Caco-2 (cell line): ENCODE data around the gene SCFD2. TPM values are rescaled to one million over a fixed set of nuclear protein-coding genes. Genes with fewer than 3 reads are reported as not detected.

Source experiments
- BruUV-seq: library from RNA; stranded (reverse); fragments of 400-500 nt; replicated peaks from 2 replicates; lab custom pipeline; 2021; lab: Mats Ljungman, UMichigan
- CTCF ChIA-PET: fragments of 300-600 bp; sonication (Branson Sonifier 250); formaldehyde crosslinking; loops from one replicate; lab custom pipeline; 2022; ENCODE audit warnings: antibody characterized with exemption; lab: Charles Lee
- POLR2A ChIA-PET: fragments of 300-600 bp; sonication (Branson Sonifier 250); formaldehyde crosslinking; loops from one replicate; lab custom pipeline; 2022; ENCODE audit warnings: antibody characterized with exemption; lab: Charles Lee
- DNase-seq, 2 experiments: peaks; one replicate each; pipeline versions ENCODE4 v3.0.0 to v3.0.0-alpha.2; 2020 to 2022
- H3K27me3 ChIP-seq: replicated peaks from 2 replicates; pipeline ENCODE4 v1.6.0; 2011; ENCODE audit warnings: low read length; ENCODE audit not compliant: control insufficient read depth, insufficient read depth
- H3K36me3 ChIP-seq: 2 replicates; pipeline ENCODE4 v1.5.1; 2011; ENCODE audit warnings: low read length; ENCODE audit not compliant: control insufficient read depth, insufficient read depth
- H3K4me1 ChIP-seq: fragments of 250-450 bp; sonication (Bioruptor Pico); 2 replicates; pipeline ENCODE4 v1.5.1; 2020; ENCODE audit warnings: mild to moderate bottlenecking
- H3K4me3 ChIP-seq: 2 replicates; pipeline ENCODE4 v1.5.1; 2011; ENCODE audit warnings: low read depth, mild to moderate bottlenecking, control low read depth, low read length
- H3K9me3 ChIP-seq: fragments of 250-450 bp; sonication (Bioruptor Pico); 2 replicates; pipeline ENCODE4 v1.5.1; 2020; ENCODE audit warnings: mild to moderate bottlenecking, moderate library complexity
- H3K27ac Mint-ChIP-seq: one replicate; pipeline ENCODE4 v1.8.0; 2022; ENCODE audit warnings: mixed read lengths; ENCODE audit not compliant: unreplicated experiment
- H3K27me3 Mint-ChIP-seq: one replicate; pipeline ENCODE4 v1.8.0; 2022; ENCODE audit warnings: mixed read lengths; ENCODE audit not compliant: insufficient read depth, unreplicated experiment
- H3K36me3 Mint-ChIP-seq: one replicate; pipeline ENCODE4 v1.8.0; 2022; ENCODE audit warnings: mild to moderate bottlenecking, mixed read lengths; ENCODE audit not compliant: insufficient read depth, unreplicated experiment
- H3K4me1 Mint-ChIP-seq: one replicate; pipeline ENCODE4 v1.8.0; 2022; ENCODE audit warnings: low read depth, mixed read lengths; ENCODE audit not compliant: unreplicated experiment
- H3K4me3 Mint-ChIP-seq: one replicate; pipeline ENCODE4 v1.8.0; 2022; ENCODE audit warnings: mild to moderate bottlenecking, moderate library complexity, mixed read lengths; ENCODE audit not compliant: unreplicated experiment
- H3K9me3 Mint-ChIP-seq: one replicate; pipeline ENCODE4 v1.8.0; 2022; ENCODE audit warnings: mixed read lengths; ENCODE audit not compliant: unreplicated experiment
- intact Hi-C: fragments of 100-400 bp; cut with micrococcal nuclease; formaldehyde crosslinking; loops from one replicate; pipeline ENCODE4 v1.10.0; 2022; ENCODE audit not compliant: unreplicated experiment
- total RNA-seq: library from RNA; stranded (reverse); gene quantifications from 2 replicates; pipeline ENCODE4 v1.2.3, GENCODE V29; 2022
- TF ChIP-seq, protein P1 (sequence below), 2 experiments: fragments of 200-600 bp in 1 of 2; IDR thresholded peaks; 1 replicate in 1 of 2; 2 replicates in 1 of 2; pipeline versions ENCODE4 v1.5.1 to v1.8.0; 2011 to 2022; ENCODE audit warnings: antibody characterized with exemption in 1 of 2, control low read depth in 1 of 2, inconsistent platforms in 1 of 2, low read depth in 1 of 2, low read length in 1 of 2, mild to moderate bottlenecking in 1 of 2, moderate library complexity in 1 of 2; ENCODE audit not compliant: insufficient read depth in 1 of 2, severe bottlenecking in 1 of 2, unreplicated experiment in 1 of 2

Gene SCFD2
- total RNA-seq, 1 experiment from 2014 or later: 12.2 TPM

DNA sequence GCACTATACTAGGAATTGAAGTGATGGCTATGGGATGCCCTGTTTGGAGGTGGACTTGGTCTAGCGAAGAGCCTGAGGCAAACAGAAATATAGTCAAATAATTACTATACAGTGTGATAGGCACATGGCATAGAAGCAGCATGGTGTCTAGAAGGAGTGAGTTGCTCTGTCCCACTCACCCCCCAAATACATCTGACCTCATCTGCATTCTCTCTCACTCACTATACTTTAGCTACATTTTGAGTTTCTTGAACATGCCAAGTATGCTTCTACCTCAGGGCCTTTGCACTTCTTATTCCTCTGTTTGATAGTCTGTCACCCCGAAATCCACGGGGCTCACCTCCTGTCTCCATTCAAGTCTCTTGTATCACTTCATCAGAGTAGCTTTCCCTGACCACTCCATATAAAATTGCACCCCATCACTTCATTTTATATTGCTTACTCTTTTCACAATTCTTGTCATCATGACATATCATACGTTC is 9.0 kb upstream of the SCFD2 start:
- intact Hi-C loops: loop anchor here (5.0 kb wide), 5 partner anchors 102 to 857 kb away; partner anchors contain the start of gene LNX1
- H3K4me3 ChIP-seq: no peak overlapping the region
- no peak overlapping the region for H3K27ac Mint-ChIP-seq
- no peaks in the 10 kb centered on the region for H3K9me3 Mint-ChIP-seq
- ChIA-PET CTCF (no interaction called here), POLR2A (interaction anchor here (0.6 to 2.0 kb wide), 2 partner anchors 9 to 652 kb away, joined by 3 to 6 read pairs; partner anchors contain the start of gene SCFD2)
- no peak for DNase-seq
- H3K36me3 ChIP-seq: no peaks in the 10 kb centered on the region
- no peaks in the 10 kb centered on the region for H3K27me3 Mint-ChIP-seq
- H3K9me3 ChIP-seq: no peaks in the 10 kb centered on the region
- peaks cover 17% of the 10 kb centered on the region for H3K36me3 Mint-ChIP-seq
- no peaks in the 10 kb centered on the region for H3K27me3 ChIP-seq
- peaks cover 8% of the 10 kb centered on the region for H3K4me1 Mint-ChIP-seq
- no TSS peak for BruUV-seq
- peaks cover 14% of the 10 kb centered on the region; the same call in 1 of the 2 replicates for H3K4me1 ChIP-seq
- no peak overlapping the region for H3K4me3 Mint-ChIP-seq
- TF ChIP-seq, protein P1, sequence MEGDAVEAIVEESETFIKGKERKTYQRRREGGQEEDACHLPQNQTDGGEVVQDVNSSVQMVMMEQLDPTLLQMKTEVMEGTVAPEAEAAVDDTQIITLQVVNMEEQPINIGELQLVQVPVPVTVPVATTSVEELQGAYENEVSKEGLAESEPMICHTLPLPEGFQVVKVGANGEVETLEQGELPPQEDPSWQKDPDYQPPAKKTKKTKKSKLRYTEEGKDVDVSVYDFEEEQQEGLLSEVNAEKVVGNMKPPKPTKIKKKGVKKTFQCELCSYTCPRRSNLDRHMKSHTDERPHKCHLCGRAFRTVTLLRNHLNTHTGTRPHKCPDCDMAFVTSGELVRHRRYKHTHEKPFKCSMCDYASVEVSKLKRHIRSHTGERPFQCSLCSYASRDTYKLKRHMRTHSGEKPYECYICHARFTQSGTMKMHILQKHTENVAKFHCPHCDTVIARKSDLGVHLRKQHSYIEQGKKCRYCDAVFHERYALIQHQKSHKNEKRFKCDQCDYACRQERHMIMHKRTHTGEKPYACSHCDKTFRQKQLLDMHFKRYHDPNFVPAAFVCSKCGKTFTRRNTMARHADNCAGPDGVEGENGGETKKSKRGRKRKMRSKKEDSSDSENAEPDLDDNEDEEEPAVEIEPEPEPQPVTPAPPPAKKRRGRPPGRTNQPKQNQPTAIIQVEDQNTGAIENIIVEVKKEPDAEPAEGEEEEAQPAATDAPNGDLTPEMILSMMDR (IDR thresholded peaks at IDR 0.05; ENCODE audit: insufficient read depth in 1 of 2, low read depth in 1 of 2, low read length in 1 of 2, severe bottlenecking in 1 of 2, unreplicated experiment in 1 of 2): no peak

DNA sequence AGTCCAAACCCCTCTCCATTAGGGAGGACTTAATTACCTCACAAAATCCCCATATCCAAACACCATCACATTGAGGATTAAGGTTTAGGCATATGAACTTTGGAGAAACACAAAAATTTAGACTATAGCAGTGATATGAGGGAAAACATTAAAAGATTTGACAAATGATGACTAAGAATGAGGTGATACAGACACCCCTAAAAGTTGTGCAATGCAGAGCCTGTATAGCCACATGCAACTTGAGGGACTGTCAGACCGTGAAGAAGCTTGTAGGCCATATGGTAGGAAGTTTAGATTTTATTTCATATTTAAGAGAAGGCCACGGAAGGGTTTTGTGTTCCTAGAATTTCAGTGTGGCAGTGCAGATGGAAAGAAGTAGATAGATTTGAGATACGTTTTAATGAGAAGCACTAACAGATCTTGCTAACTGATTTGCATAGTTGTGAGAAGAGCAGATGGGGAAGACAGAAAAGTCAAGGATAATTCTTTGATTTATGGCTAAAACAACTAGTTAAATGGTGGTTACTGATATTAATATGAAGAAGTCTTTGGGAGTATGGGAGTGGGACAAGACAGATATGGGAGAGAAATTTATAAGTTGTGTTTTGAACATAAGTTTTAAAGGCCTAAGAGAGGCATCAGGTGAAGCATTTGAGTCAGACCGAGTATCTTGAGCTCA is 6.1 kb upstream of the SCFD2 start:
- H3K4me1 ChIP-seq: peaks cover 11% of the 10 kb centered on the region; the same call in 1 of the 2 replicates
- no peaks in the 10 kb centered on the region for H3K27me3 ChIP-seq
- ChIA-PET CTCF (no interaction called here), POLR2A (no interaction called here)
- H3K27ac Mint-ChIP-seq: no peak overlapping the region
- intact Hi-C loops: no loop called here
- no TSS peak for BruUV-seq
- no peaks in the 10 kb centered on the region for H3K36me3 ChIP-seq
- H3K4me1 Mint-ChIP-seq: peaks cover 7% of the 10 kb centered on the region
- no peak overlapping the region for H3K4me3 ChIP-seq
- H3K4me3 Mint-ChIP-seq: no peak overlapping the region
- no peak for DNase-seq
- no peaks in the 10 kb centered on the region for H3K9me3 ChIP-seq
- no peaks in the 10 kb centered on the region for H3K9me3 Mint-ChIP-seq
- TF ChIP-seq, protein P1 (IDR thresholded peaks at IDR 0.05; ENCODE audit: insufficient read depth in 1 of 2, low read depth in 1 of 2, low read length in 1 of 2, severe bottlenecking in 1 of 2, unreplicated experiment in 1 of 2): no peak
- H3K27me3 Mint-ChIP-seq: peaks cover 3% of the 10 kb centered on the region
- peaks cover 3% of the 10 kb centered on the region for H3K36me3 Mint-ChIP-seq

DNA sequence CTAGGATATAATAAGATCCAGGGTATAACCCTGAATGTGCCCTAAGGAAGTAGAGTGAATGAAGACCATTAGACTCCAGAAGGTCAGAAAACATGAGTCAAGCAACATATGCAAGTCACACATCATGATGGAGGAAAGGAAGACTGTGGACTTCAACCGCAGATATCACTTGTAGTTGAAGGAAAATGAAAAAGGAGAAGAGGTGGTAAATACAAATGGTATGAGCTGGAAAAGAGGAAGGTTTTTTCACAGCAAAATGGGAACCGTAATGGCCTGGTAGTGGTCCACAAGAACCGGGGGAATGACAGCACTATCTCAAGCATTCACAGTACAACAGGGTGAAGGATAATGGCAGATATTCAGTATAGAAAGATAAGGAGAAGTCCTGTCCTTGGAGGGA is 5.2 kb upstream of the SCFD2 start:
- POLR2A ChIA-PET: no interaction called here
- H3K4me3 Mint-ChIP-seq: no peak overlapping the region
- no peak overlapping the region for H3K27ac Mint-ChIP-seq
- H3K9me3 Mint-ChIP-seq: no peaks in the 10 kb centered on the region
- H3K4me1 Mint-ChIP-seq: peaks cover 15% of the 10 kb centered on the region
- peaks cover 8% of the 10 kb centered on the region for H3K36me3 Mint-ChIP-seq
- no peak for DNase-seq
- intact Hi-C loops: no loop called here
- Histone ChIP-seq H3K4me3 (no peak overlapping the region), H3K4me1 (peaks cover 11% of the 10 kb centered on the region; the same call in 1 of the 2 replicates), H3K9me3 (no peaks in the 10 kb centered on the region), H3K27me3 (no peaks in the 10 kb centered on the region), H3K36me3 (no peaks in the 10 kb centered on the region)
- H3K27me3 Mint-ChIP-seq: peaks cover 3% of the 10 kb centered on the region
- CTCF ChIA-PET: interaction anchor here (0.6 kb wide), 1 partner anchor 1529 kb away, joined by 3 read pairs; no protein-coding TSS in a partner anchor
- BruUV-seq: no TSS peak
- TF ChIP-seq, protein P1 (IDR thresholded peaks at IDR 0.05; ENCODE audit: insufficient read depth in 1 of 2, low read depth in 1 of 2, low read length in 1 of 2, severe bottlenecking in 1 of 2, unreplicated experiment in 1 of 2): no peak
